WTC11 (cell line): ENCODE measurements around the gene MEIKIN.

Experiments used
- CREB1 ChIP-seq: sonication (generic); formaldehyde crosslinking; IDR thresholded peaks from 2 replicates; pipeline ENCODE4 v1.8.0; 2023; ENCODE audit warnings: mild to moderate bottlenecking, missing genetic modification reagents
- CTCF ChIP-seq: fragments of 200-600 bp; IDR thresholded peaks from 2 replicates; pipeline ENCODE4 v1.8.0; 2022; ENCODE audit warnings: antibody characterized with exemption
- E2F1 ChIP-seq: sonication (generic); formaldehyde crosslinking; IDR thresholded peaks from 2 replicates; pipeline ENCODE4 v1.8.0; 2022; ENCODE audit warnings: mild to moderate bottlenecking, missing genetic modification reagents
- FOXP4 ChIP-seq: sonication (generic); formaldehyde crosslinking; IDR thresholded peaks from 2 replicates; pipeline ENCODE4 v1.8.0; 2022; ENCODE audit warnings: mild to moderate bottlenecking, missing genetic modification reagents
- NFYB ChIP-seq: sonication (generic); formaldehyde crosslinking; conservative IDR thresholded peaks from 2 replicates; pipeline ENCODE4 v1.8.0; 2022; ENCODE audit warnings: low read depth, missing genetic modification reagents
- SMAD3 ChIP-seq: sonication (generic); formaldehyde crosslinking; IDR thresholded peaks from 2 replicates; pipeline ENCODE4 v1.8.0; 2022; ENCODE audit warnings: missing genetic modification reagents, mild to moderate bottlenecking, borderline replicate concordance
- SP1 ChIP-seq: sonication (generic); formaldehyde crosslinking; conservative IDR thresholded peaks from 2 replicates; pipeline ENCODE4 v1.8.1; 2022; ENCODE audit warnings: missing genetic modification reagents
- TCF7 ChIP-seq: sonication (generic); formaldehyde crosslinking; IDR thresholded peaks from 2 replicates; pipeline ENCODE4 v1.8.0; 2022; ENCODE audit warnings: mild to moderate bottlenecking, low read depth, missing genetic modification reagents, moderate library complexity
- ZNF281 ChIP-seq: sonication (generic); formaldehyde crosslinking; IDR thresholded peaks from 2 replicates; pipeline ENCODE4 v1.8.0; 2023; ENCODE audit warnings: mild to moderate bottlenecking, missing genetic modification reagents

GRCh38 chr5:131914472-131914871 is 31.0 kb downstream of the MEIKIN start:
- TF ChIP-seq CTCF (no peak), ZNF281 (CRISPR knock-in tag) (no peak), TCF7 (CRISPR knock-in tag) (no peak), SP1 (CRISPR knock-in tag) (no peak), SMAD3 (CRISPR knock-in tag) (no peak), CREB1 (CRISPR knock-in tag) (no peak), E2F1 (CRISPR knock-in tag) (no peak), FOXP4 (CRISPR knock-in tag) (no peak), NFYB (CRISPR knock-in tag) (no peak)
